GM12891 (cell line): ENCODE data around the gene LPIN1.

Experiments used
- PAX5 ChIP-seq: IDR thresholded peaks from 2 replicates; pipeline ENCODE4 v1.6.1; 2011; ENCODE audit warnings: low read length, moderate library complexity, mild to moderate bottlenecking; ENCODE audit not compliant: insufficient read depth, severe bottlenecking
- POLR2A ChIP-seq: IDR thresholded peaks from 2 replicates; pipeline ENCODE4 v1.6.1; 2011; ENCODE audit warnings: low read depth, low read length, control low read depth
- POLR2AphosphoS5 ChIP-seq: IDR thresholded peaks from 2 replicates; pipeline ENCODE4 v1.6.1; 2011; ENCODE audit warnings: low read depth, low read length, control low read depth
- SPI1 ChIP-seq: IDR thresholded peaks from 2 replicates; pipeline ENCODE4 v1.6.1; 2011; ENCODE audit warnings: low read depth, low read length, control low read depth
- TAF1 ChIP-seq: IDR thresholded peaks from 2 replicates; pipeline ENCODE4 v1.6.1; 2011; ENCODE audit warnings: low read depth, low read length, control low read depth

GRCh38 chr2:11723061-11723371 is 23.4 kb upstream of the LPIN1 start:
- TF ChIP-seq POLR2A, result no peak
- no peak for TF ChIP-seq POLR2AphosphoS5
- no peak for TF ChIP-seq TAF1
- TF ChIP-seq SPI1, result no peak
- no peak for TF ChIP-seq PAX5
